ENCODE data around the gene ADPRHL1. TPM values are rescaled to one million over a fixed set of nuclear protein-coding genes. Genes with fewer than 3 reads are reported as not detected.

ADPRHL1 gene
- total RNA-seq, 1 donor: 5.1 TPM

DNA sequence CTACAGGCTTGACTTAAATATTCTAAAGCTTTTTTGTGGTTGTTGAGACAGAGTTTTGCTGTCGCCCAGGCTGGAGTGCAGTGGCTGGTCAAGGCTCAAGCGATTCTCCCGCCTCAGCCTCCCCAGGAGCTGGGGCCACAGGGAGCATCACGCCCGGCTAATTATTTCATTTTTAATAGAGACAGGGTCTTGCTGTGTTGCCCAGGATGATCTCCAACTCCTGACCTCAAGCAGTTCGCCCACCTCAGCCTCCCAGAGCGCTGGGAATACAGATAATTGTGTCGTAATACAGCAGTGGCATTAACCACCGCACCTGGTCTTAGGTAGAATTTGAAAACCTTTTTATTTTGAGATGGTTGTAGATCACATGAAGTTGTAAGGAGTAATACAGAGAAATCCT, 38.7 kb upstream of the ADPRHL1 start:
- H3K9me3 ChIP-seq (ENCODE audit: low read depth, low read length): no peaks in the 10 kb centered on the region
- H4K20me1 ChIP-seq (ENCODE audit: insufficient read depth, low read length): peaks cover 45% of the 10 kb centered on the region
- DNase-seq (ENCODE audit: insufficient read length, low spot score, missing footprints): no peak
- peak overlapping the region; percentile 83 for H3K4me3 ChIP-seq (ENCODE audit: insufficient read depth, low read length)
- H3K36me3 ChIP-seq (ENCODE audit: insufficient read depth, low read length): peaks cover 31% of the 10 kb centered on the region
- H3K4me2 ChIP-seq (ENCODE audit: insufficient read depth, low read length): peak overlapping the region; percentile 79
- H3K27me3 ChIP-seq (ENCODE audit: insufficient read depth, low read length): no peaks in the 10 kb centered on the region
- no peak overlapping the region for H2AFZ ChIP-seq (ENCODE audit: low read length)
- TF ChIP-seq CTCF (IDR thresholded peaks at IDR 0.05; ENCODE audit: extremely low read depth, low read depth, low read length): no peak
- H3K79me2 ChIP-seq (ENCODE audit: insufficient read depth, low read length): peaks cover 84% of the 10 kb centered on the region
- peak overlapping the region; percentile 60 for H3K27ac ChIP-seq (ENCODE audit: low read depth, low read length)
- H3K4me1 ChIP-seq (ENCODE audit: insufficient read depth, low read length): peaks cover 43% of the 10 kb centered on the region

GRCh38 chr13:113491418-113491883, 38.2 kb upstream of the ADPRHL1 start:
- no peaks in the 10 kb centered on the region for H3K27me3 ChIP-seq (ENCODE audit: insufficient read depth, low read length)
- H3K9me3 ChIP-seq (ENCODE audit: low read depth, low read length): no peaks in the 10 kb centered on the region
- H3K27ac ChIP-seq (ENCODE audit: low read depth, low read length): peak overlapping the region; percentile 60
- TF ChIP-seq CTCF (IDR thresholded peaks at IDR 0.05; ENCODE audit: extremely low read depth, low read depth, low read length): no peak
- peaks cover 26% of the 10 kb centered on the region for H3K36me3 ChIP-seq (ENCODE audit: insufficient read depth, low read length)
- H2AFZ ChIP-seq (ENCODE audit: low read length): peak overlapping the region; percentile 67
- H3K79me2 ChIP-seq (ENCODE audit: insufficient read depth, low read length): peaks cover 84% of the 10 kb centered on the region
- H3K4me1 ChIP-seq (ENCODE audit: insufficient read depth, low read length): peaks cover 43% of the 10 kb centered on the region
- peak; percentile 93 for DNase-seq (ENCODE audit: insufficient read length, low spot score, missing footprints)
- H3K4me2 ChIP-seq (ENCODE audit: insufficient read depth, low read length): peak overlapping the region; percentile 79
- peak overlapping the region; percentile 83 for H3K4me3 ChIP-seq (ENCODE audit: insufficient read depth, low read length)
- H4K20me1 ChIP-seq (ENCODE audit: insufficient read depth, low read length): peaks cover 42% of the 10 kb centered on the region

DNA sequence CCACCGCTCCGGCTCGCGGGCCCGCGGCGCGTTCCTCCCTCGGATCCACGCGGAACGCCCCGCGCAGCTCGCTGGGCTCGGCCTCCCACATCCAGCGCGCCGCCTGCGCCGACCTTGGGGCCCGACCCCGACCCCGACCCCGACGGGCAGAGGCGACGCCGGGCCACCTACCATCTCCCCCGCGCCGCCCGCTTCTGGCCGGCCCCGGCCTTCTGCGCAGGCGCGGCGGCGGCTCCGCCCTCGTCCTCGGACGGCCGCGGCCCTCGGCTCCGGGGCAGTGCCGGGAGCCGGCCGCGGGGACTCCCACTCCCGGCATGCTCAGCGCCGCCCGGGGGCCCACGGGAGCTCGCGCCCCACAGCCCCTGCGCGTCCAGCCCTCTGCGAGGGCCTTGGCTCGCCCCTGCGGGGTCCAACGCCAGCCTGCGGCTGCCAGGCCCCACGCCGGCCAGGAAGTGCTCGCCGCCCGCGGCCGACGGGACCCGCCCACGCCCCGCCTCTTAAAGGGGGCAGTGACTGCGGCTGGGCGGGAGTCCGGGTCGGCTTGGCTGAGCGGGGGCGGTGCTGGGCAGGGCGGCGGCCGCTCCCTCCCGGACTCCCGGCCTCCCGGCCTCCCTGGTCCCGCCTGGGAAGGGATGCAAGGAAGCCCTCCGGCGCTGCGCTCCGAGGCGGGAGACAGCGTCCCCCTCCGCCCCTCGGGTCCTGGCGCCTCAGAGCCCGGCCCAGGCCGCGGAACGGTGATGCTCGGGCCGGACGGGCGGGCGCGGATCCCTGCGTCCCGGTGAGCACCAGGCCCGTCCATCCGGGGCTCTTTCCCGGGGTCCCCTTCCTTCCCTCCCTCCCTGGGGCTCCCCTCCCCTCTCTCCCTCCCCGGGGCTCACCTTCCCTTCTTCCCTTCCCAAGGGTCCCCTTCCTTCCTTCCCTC, 37.5 kb upstream of the ADPRHL1 start, which contains the start of gene DCUN1D2:
DCUN1D2 (minus strand) TSS at position 216 of the 922 bp plus-strand sequence; CDS start at position 174, 42 bp downstream.
- Histone ChIP-seq H3K36me3 (ENCODE audit: insufficient read depth, low read length) (peaks cover 19% of the 10 kb centered on the region), H3K9me3 (ENCODE audit: low read depth, low read length) (no peaks in the 10 kb centered on the region), H2AFZ (ENCODE audit: low read length) (peak within 1 kb of the TSS; percentile 68), H3K4me1 (ENCODE audit: insufficient read depth, low read length) (peaks cover 43% of the 10 kb centered on the region), H3K4me2 (ENCODE audit: insufficient read depth, low read length) (peak within 1 kb of the TSS; percentile 99), H3K79me2 (ENCODE audit: insufficient read depth, low read length) (peaks cover 84% of the 10 kb centered on the region), H3K27me3 (ENCODE audit: insufficient read depth, low read length) (no peaks in the 10 kb centered on the region), H3K4me3 (ENCODE audit: insufficient read depth, low read length) (peak within 1 kb of the TSS; percentile 83), H4K20me1 (ENCODE audit: insufficient read depth, low read length) (peaks cover 39% of the 10 kb centered on the region), H3K27ac (ENCODE audit: low read depth, low read length) (peak within 1 kb of the TSS; percentile 75)
- peak; percentile 100 for DNase-seq (ENCODE audit: insufficient read length, low spot score, missing footprints)
- TF ChIP-seq CTCF (IDR thresholded peaks at IDR 0.05; ENCODE audit: extremely low read depth, low read depth, low read length): no peak

Data from osteoblast (primary cell).